ENCODE measurements around the gene GGTA1. TPM values are rescaled to one million over a fixed set of nuclear protein-coding genes. Genes with fewer than 3 reads are reported as not detected.

Gene GGTA1
- polyA plus RNA-seq, 1 donor (not counting 4 experiments of a cell fraction or from before 2014, with no cell fraction given) = not detected

- Histone ChIP-seq H4K20me1 (ENCODE audit: control insufficient read depth, extremely low read depth, insufficient read depth, low read length) (no peaks in the 10 kb centered on the region), H3K27ac (ENCODE audit: control insufficient read depth, insufficient read depth, low read length) (no peak overlapping the region), H3K27me3 (ENCODE audit: control insufficient read depth, extremely low read depth, insufficient read depth, low read length) (peaks cover 18% of the 10 kb centered on the region), H3K9ac (ENCODE audit: control insufficient read depth, extremely low read depth, insufficient read depth, low read length) (no peak overlapping the region), H3K4me1 (ENCODE audit: control insufficient read depth, extremely low read depth, insufficient read depth, low read length) (peaks cover 18% of the 10 kb centered on the region), H3K4me2 (ENCODE audit: control insufficient read depth, extremely low read depth, insufficient read depth, low read depth, low read length) (peak overlapping the region; percentile 85), H2AFZ (ENCODE audit: control insufficient read depth, low read length) (peak overlapping the region; percentile 68), H3K9me1 (ENCODE audit: control insufficient read depth, extremely low read depth, insufficient read depth, low read length) (no peaks in the 10 kb centered on the region), H3K9me3 (ENCODE audit: control insufficient read depth, low read depth, low read length) (no peaks in the 10 kb centered on the region), H3K79me2 (ENCODE audit: control insufficient read depth, insufficient read depth, low read length) (no peaks in the 10 kb centered on the region), H3K4me3 (ENCODE audit: control insufficient read depth in 2 of 3, extremely low read depth in 1 of 3, insufficient read depth in 2 of 3, low read depth in 1 of 3, low read length in 3 of 3) (peak overlapping the region in 2 of 3 experiments; percentile 58 to 62), H3K36me3 (ENCODE audit: control insufficient read depth in 2 of 2, extremely low read depth in 1 of 2, insufficient read depth in 2 of 2, low read length in 2 of 2) (no peaks in the 10 kb centered on the region)
- no peak for FAIRE-seq
- TF ChIP-seq CTCF (optimal IDR thresholded peaks at IDR 0.05 in 1 of 3, IDR thresholded peaks at IDR 0.05 in 1 of 3, conservative IDR thresholded peaks at IDR 0.05 in 1 of 3; ENCODE audit: extremely low read depth in 1 of 3, insufficient read depth in 2 of 3, low read length in 3 of 3) (no peak), EZH2 (IDR thresholded peaks at IDR 0.05; ENCODE audit: low read length) (no peak)
- dilution Hi-C loops (cut with MboI; ENCODE audit: extremely low pct_ligation_motif_present, low sequenced_read_pairs) = no loop called here
- no peak for DNase-seq (ENCODE audit: low read depth, low spot score)
These were observed 1.0 kb downstream of the GGTA1 start for GRCh38 chr9:121498487-121499176.

- H3K4me1 ChIP-seq (ENCODE audit: control insufficient read depth, extremely low read depth, insufficient read depth, low read length) = peaks cover 18% of the 10 kb centered on the region
- peak overlapping the region in 1 of 3 experiments; percentile 62 for H3K4me3 ChIP-seq (ENCODE audit: control insufficient read depth in 2 of 3, extremely low read depth in 1 of 3, insufficient read depth in 2 of 3, low read depth in 1 of 3, low read length in 3 of 3)
- H3K9me3 ChIP-seq (ENCODE audit: control insufficient read depth, low read depth, low read length) = no peaks in the 10 kb centered on the region
- dilution Hi-C loops (cut with MboI; ENCODE audit: extremely low pct_ligation_motif_present, low sequenced_read_pairs) = no loop called here
- FAIRE-seq (peak; percentile 60), DNase-seq (ENCODE audit: low read depth, low spot score) (peak; percentile 9)
- H3K27ac ChIP-seq (ENCODE audit: control insufficient read depth, insufficient read depth, low read length) = no peak overlapping the region
- H2AFZ ChIP-seq (ENCODE audit: control insufficient read depth, low read length) = no peak overlapping the region
- H3K9me1 ChIP-seq (ENCODE audit: control insufficient read depth, extremely low read depth, insufficient read depth, low read length) = no peaks in the 10 kb centered on the region
- no peak overlapping the region for H3K9ac ChIP-seq (ENCODE audit: control insufficient read depth, extremely low read depth, insufficient read depth, low read length)
- H3K4me2 ChIP-seq (ENCODE audit: control insufficient read depth, extremely low read depth, insufficient read depth, low read depth, low read length) = peak overlapping the region; percentile 85
- TF ChIP-seq CTCF (optimal IDR thresholded peaks at IDR 0.05 in 1 of 3, IDR thresholded peaks at IDR 0.05 in 1 of 3, conservative IDR thresholded peaks at IDR 0.05 in 1 of 3; ENCODE audit: extremely low read depth in 1 of 3, insufficient read depth in 2 of 3, low read length in 3 of 3) (peak; percentile 51 to 87 (median 71)), EZH2 (IDR thresholded peaks at IDR 0.05; ENCODE audit: low read length) (no peak)
- peaks cover 18% of the 10 kb centered on the region for H3K27me3 ChIP-seq (ENCODE audit: control insufficient read depth, extremely low read depth, insufficient read depth, low read length)
- no peaks in the 10 kb centered on the region for H4K20me1 ChIP-seq (ENCODE audit: control insufficient read depth, extremely low read depth, insufficient read depth, low read length)
- no peaks in the 10 kb centered on the region for H3K36me3 ChIP-seq (ENCODE audit: control insufficient read depth in 2 of 2, extremely low read depth in 1 of 2, insufficient read depth in 2 of 2, low read length in 2 of 2)
- no peaks in the 10 kb centered on the region for H3K79me2 ChIP-seq (ENCODE audit: control insufficient read depth, insufficient read depth, low read length)
These were observed 1.5 kb downstream of the GGTA1 start for GRCh38 chr9:121498150-121498486.
